GM18508 (cell line): ENCODE data around the gene IKZF4.
"Not testable (repeated sequence)": the region's sequence is repeated elsewhere in the genome, so short reads cannot be mapped to it uniquely, and the experiment has no call there.

Experiments used
- ATAC-seq: cut with Tn5 transposase; IDR thresholded peaks from one replicate; pipeline ENCODE4 v1.9.1; 2021; ENCODE audit warnings: moderate number of reproducible peaks; ENCODE audit not compliant: insufficient read depth, unreplicated experiment

The IKZF4 gene

GRCh38 chr12:55997535-55997859, 23.3 kb upstream of the IKZF4 start:
- no peak for ATAC-seq

- ATAC-seq = not testable (repeated sequence)
These were observed 21.3 kb upstream of the IKZF4 start for GRCh38 chr12:55999522-55999921.

- ATAC-seq = not testable (repeated sequence)
These were observed 20.8 kb upstream of the IKZF4 start for GRCh38 chr12:55999999-56000540.

DNA sequence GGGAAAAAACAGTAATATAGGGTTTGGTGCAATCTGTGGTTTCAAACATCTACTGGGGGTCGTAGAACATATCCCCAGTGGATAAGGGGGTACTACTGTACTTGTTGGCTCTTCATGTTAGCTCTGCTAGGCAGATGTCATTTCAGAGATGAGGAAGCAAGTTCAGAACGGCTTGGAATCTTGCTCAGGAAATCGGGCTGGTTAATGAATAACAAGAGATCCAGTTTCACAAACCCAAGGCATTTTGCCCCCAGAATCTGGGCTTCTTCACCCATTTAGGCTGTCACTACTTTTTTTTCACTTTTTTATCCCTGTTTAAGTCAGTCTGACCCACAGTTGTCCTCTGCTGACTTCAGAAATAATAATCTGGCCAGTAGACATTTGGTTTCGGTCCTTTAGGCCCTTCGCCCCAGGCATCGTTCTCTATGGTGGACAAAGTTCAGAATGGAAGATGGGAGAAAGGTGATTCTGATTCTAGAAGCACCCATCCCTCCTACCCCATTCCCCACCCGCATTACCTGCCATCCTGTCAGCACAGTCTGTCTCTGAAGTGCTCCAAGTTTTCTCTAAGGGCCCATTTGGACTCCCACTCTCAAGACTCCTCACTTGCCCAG, 19.2 kb upstream of the IKZF4 start:
- ATAC-seq = no peak

- not testable (repeated sequence) for ATAC-seq
These were observed 17.5 kb upstream of the IKZF4 start for GRCh38 chr12:56003376-56003775.

DNA sequence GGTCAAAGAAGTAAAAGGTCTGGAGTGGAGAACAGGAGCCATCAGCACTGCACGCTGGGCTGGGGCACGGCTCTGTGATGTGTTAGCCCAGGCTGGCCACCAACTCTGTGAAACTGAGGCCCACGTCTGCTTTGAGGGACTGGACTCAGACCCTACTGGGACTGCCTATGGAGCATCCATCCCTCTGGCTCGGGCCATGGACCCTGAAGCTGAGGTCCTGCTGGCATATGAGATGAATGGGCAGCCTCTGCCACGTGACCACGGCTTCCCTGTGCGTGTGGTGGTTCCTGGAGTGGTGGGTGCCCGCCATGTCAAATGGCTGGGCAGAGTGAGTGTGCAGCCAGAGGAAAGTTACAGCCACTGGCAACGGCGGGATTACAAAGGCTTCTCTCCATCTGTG, 16.6 kb upstream of the IKZF4 start:
- no peak for ATAC-seq

- ATAC-seq = no peak
These were observed 13.0 kb upstream of the IKZF4 start for GRCh38 chr12:56007564-56008559.

- no peak for ATAC-seq
These were observed 10.7 kb upstream of the IKZF4 start for GRCh38 chr12:56010111-56010570.

- ATAC-seq = no peak
These were observed 9.2 kb upstream of the IKZF4 start for GRCh38 chr12:56011509-56012090.

DNA sequence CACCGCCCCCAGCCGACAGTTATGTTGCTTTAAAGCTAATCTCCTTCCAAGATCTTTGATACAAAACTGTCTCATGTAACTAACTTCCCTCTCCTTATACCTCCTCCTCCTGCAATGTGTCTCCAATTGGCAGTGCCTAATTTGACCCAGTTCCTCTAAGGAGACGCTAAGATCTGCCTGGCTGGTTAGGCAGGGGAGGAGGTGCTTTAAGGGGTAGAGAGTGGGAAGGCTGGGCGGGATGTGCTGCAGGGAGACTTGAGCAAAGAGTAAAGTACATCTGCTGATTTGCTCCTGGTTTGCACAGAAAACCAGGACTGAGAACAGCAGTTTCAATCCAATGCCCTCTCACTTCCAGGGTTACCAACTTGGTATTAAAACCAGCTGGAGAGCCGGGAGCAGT, 7.4 kb upstream of the IKZF4 start:
- ATAC-seq = no peak

DNA sequence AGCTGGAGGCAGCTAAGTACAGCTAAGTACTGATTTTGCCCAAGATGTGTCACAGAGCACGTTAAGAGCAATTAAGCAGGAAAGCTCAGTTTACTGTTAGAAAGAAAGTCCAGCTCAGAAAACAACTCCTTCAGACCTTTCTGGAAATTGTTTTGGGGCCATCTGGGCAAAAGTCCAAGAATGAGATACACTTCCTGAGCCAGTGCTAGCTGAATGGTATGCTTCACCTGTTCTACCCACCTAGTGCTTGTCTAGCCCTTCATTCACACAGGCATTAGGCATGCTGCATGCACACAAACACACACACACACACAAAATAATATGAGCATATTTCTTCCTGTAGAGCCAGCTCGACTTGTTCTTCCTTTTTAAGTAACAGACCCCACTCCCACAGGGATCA, 6.6 kb upstream of the IKZF4 start:
- ATAC-seq = no peak

DNA sequence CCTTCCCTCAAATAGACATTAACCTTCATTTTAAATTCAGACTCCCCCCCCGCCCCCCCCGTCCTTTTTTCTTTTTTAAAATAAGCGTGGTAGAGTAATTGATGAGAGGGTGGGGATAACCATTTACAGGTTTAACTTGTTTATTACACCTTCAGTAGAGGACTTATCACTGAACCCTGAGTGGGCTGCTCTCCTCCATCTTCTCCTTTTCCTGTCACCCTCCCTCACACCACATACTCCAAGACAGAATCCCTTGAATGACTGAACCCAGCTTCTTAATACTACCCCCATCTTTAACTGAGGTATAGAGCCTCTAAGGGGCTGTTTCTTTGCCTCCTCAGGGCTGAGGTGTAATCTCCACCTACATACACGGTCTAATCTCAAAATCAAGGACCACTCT, 3.7 kb upstream of the IKZF4 start:
- no peak for ATAC-seq

DNA sequence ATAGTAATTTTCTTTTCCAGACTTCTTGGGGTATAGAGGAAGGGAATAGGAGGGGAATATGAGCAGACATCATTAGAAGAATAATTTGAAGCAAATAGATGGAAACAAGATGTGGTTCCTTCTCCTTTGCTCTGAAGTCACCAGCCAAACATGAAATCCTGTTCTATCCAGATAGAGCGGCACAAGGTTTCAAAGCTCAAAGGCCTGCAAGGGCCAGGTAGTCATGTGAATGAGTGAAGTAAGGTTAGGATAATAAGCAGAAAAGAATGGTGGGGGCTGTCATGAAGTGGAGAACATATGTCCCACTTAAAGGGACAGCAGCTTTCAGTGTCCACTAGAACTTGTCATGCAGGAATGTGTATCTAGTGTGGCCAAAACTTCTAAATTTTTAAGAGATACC, 2.5 kb upstream of the IKZF4 start:
- no peak for ATAC-seq

DNA sequence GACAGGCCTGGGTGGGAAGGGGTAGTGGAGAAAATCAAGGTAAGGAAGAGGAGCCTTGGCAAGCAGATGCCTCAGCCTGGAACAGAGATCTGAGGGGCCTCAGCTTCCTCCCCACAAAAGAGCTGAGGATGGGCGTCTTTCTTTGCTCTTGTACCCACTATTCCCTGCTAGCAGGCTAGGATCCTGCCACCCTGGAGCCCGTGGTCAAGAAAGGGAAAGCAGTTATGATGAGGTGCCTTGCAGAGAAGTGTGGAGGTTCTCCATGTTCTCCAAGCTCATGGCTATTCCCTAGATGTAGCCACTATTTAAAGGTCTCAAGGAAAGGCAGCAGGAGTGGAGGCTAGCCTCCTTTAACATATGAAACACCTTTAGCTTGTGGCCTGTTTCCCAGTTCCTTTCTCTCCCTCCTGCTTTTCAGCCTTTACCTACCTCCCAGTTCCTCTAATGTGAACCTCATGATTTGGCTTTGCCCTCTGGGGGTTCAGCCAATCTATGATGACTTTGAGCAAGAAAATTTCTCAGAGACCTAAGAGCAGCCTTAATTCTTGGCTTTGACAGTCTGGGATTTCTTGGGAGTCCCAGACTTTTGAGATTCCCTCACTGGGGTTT, 1.1 kb downstream of the IKZF4 start:
- no peak for ATAC-seq

DNA sequence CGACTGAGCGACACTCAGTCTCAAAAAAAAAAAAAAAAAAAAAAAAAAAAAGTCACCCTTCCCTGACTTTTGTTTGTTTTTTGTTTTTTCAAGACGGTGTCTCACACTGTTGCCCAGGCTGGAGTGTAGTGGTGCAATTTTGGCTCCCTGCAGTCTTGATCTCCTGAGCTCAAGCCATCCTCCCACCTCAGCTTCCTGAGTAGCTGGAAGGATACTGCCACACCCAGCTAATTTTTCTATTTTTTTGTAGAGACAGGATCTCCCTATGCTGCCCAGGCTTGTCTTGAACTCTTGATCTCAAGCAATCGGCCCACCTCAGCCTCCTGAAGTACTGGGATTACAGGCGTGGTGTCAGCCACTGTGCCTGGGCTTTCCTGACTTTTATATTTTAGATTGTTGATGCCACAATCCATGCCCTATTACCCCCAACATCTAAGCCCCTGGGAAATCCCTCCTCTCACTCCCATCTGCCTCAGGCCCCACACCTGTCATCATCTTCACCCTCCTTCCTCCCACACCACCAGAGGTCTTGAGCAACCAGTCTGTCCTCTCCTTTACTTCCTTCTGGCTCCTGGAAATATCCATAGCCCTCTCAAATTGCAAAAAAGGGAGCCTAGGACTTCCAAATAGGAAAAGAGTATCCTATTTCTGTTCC, 7.8 kb downstream of the IKZF4 start:
- ATAC-seq = no peak

GRCh38 chr12:56029166-56029519, 8.3 kb downstream of the IKZF4 start:
- no peak for ATAC-seq

DNA sequence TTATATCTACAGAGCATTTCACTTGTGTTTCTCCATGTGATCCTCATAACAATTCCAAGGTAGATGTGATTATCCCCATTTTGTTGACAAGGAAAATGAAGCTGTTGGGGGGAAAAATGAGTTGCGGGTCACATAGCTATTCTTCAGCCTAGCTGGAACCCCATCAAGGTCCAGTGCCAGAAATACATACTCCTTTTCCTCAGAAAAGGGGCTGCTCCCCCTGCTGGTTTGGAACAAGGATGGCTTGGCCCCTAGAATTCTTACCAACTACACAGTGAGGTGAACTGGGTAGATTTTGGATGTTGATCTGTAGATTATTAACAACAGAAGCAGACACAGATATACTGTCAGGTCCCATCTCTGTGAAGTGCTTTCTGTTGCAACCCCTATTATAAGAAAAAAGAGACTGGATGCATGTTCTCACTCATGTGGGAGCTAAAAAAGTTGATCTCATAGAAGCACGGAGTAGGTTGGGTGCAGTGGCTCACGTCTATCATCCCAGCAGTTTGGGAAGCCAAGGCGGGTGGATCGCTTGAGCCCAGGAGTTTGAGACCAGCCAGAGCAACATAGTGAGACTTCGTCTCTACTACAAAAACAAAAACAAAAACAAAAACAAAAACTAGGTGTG, 8.9 kb downstream of the IKZF4 start:
- no peak for ATAC-seq

DNA sequence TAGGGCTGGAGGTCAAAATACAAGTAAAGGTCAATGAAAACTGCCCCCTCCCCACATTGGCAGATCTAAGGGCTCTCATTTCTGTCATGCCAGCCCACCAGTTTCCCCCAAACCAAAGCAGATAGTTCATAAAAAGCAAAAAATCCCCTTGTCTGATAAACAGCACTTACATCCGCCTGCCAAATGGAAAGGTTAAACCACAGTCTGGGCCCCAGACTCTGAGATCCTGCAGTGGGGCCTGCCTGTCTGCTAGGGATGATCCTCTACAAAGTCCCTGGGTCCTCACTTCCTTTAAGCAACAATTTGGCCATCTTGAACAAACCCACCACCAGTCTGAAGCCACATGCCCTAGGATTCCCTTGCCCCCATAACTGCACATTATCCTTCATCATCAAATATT, 11.1 kb downstream of the IKZF4 start:
- ATAC-seq = no peak

- ATAC-seq = no peak
These were observed 13.9 kb downstream of the IKZF4 start for GRCh38 chr12:56034586-56035332.
